GM18517 (cell line): ENCODE results near the gene FBXW10.
"Not testable (repeated sequence)": the region's sequence is repeated elsewhere in the genome, so short reads cannot be mapped to it uniquely, and the experiment has no call there.

Experiments
- ATAC-seq: cut with Tn5 transposase; IDR thresholded peaks from one replicate; pipeline ENCODE4 v1.9.1; 2021; ENCODE audit warnings: mild to moderate bottlenecking, moderate library complexity; ENCODE audit not compliant: unreplicated experiment

The FBXW10 gene, protein sequence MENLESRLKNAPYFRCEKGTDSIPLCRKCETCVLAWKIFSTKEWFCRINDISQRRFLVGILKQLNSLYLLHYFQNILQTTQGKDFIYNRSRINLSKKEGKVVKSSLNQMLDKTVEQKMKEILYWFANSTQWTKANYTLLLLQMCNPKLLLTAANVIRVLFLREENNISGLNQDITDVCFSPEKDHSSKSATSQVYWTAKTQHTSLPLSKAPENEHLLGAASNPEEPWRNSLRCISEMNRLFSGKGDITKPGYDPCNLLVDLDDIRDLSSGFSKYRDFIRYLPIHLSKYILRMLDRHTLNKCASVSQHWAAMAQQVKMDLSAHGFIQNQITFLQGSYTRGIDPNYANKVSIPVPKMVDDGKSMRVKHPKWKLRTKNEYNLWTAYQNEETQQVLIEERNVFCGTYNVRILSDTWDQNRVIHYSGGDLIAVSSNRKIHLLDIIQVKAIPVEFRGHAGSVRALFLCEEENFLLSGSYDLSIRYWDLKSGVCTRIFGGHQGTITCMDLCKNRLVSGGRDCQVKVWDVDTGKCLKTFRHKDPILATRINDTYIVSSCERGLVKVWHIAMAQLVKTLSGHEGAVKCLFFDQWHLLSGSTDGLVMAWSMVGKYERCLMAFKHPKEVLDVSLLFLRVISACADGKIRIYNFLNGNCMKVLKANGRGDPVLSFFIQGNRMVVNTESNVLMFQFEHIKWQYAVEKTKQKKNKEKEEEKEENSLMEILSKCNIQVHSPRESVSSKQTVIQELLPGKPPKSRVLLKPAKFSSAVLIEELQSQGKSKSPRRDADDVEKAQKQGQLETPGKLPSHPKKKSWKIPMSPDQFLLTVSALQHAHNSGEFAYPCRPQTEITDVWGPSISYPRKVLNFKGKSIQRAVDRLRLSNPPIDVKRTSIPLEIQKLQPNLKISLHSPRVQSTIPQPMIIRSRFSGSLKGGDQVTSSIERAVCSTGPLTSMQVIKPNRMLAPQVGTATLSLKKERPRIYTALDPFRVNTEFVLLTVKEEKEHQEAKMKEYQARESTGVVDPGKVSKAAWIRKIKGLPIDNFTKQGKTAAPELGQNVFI

DNA sequence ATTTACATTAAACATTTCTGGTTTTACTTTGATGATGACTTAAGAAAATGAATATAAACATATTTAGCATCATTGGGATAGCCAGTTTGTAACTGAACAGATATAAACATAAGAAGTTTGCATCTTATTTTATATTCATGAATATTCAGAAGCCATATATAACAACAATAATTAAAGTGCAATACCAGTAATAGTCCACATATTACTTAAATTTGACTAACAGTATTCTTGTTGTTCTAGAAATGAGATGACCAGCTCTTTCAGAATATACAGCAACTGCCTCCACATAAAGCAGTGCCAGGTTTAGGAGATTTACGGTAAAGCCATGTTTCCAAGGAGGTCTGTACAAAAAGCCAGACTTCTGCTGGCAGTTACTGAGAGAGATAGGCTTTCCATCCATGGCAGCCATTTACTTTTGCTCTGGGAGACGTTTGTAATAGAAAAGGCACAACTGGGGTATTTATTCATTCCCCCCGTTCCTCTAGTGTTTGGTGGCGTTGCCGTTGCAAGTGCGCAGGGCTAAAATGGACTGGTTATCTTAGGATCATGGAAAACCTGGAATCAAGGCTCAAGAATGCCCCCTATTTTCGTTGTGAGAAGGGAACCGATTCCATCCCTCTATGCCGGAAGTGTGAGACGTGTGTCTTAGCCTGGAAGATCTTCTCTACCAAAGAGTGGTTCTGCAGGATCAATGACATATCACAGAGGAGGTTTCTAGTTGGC, at the start of gene FBXW10:
Gene FBXW10 (plus strand): TSS at position 356 of the 723 bp plus-strand sequence. CDS start 191 bp downstream, at position 547.
- ATAC-seq = not testable (repeated sequence)

DNA sequence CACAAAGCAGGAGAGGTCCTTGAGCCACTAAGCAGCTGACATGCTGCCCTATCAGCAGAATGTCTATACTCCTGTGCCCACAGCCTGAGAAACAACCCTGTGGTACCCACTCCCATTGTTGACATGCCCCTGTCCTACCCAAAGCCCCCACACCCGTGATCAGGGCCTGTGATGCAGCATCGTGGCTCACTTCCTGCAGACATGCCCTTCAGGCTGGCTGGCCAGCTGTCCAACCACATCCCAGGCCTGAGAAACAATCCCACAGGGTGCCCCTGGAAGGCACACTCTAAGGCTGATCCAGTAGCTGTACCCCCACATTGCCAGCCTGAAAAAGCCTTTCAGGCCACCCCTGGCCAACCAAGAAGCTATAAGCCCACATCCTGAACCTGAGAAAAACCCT, 48.7 kb upstream of the FBXW10 start:
- ATAC-seq = not testable (repeated sequence)

DNA sequence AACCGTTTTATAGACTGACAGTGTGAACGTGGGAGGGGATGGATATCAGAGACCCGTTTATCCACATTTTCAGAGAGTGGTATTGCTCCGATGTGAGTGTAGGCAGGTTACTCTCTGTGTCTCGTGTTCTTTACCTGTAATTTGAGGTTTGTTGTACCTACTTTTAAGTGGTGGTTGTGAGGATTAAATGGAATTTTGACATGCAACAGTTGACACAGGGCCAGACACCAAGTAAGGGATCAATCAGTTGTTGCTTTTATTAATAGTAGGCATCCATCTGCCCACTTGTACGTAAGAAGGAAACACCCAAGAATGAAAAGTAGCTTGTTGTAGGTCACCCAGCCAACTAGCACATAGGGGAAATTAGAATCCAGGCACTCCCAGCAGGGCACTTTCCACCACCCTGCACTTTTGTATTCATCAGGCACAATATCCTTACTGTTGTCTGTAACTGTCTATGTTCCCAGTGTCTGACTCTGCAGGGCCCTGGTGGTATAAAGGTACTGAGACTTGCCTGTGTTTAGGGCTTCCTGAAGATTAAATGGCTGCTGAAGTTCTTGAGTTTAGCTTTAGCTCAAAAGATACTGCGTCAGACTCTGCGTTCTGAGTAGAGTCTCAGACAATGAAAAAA, 45.3 kb upstream of the FBXW10 start:
- not testable (repeated sequence) for ATAC-seq

DNA sequence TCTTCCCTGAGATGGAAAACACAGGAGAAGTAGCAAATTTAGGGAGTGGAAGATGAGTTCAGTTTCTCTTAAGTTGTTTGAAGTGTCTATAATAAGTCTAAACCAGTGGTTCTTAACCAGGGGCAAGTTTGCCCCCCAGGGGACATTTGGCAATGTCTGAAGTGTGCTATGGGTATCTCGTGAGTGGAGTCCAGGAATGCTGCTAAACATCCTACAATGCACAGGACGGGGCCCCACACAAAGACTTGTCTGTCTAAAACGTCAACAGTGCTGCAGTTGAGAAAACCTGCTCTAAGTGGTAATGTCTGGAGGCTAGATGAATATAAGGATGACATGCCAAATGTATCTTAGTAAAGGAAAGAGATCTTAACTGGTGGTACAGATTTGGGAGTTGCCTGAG, 37.9 kb upstream of the FBXW10 start:
- not testable (repeated sequence) for ATAC-seq

DNA sequence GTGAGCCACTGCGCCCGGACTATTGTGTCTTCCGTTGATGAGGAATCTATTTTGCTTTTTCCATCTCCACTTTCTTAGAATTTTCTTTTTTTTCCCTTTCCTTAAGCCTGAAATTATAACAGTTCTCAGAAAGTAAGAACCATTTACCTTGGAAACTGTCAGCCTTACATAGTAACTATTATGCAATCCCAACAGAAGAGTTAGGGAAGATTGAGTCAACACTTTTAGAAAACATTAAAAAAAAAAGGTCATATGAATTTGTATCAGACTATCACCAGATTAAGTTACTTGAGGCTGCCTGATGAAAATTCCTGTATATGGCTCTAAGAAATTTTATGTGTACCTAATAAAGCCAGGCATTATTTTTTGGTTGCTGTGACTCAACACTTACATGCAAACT, 35.6 kb upstream of the FBXW10 start:
- ATAC-seq = not testable (repeated sequence)

DNA sequence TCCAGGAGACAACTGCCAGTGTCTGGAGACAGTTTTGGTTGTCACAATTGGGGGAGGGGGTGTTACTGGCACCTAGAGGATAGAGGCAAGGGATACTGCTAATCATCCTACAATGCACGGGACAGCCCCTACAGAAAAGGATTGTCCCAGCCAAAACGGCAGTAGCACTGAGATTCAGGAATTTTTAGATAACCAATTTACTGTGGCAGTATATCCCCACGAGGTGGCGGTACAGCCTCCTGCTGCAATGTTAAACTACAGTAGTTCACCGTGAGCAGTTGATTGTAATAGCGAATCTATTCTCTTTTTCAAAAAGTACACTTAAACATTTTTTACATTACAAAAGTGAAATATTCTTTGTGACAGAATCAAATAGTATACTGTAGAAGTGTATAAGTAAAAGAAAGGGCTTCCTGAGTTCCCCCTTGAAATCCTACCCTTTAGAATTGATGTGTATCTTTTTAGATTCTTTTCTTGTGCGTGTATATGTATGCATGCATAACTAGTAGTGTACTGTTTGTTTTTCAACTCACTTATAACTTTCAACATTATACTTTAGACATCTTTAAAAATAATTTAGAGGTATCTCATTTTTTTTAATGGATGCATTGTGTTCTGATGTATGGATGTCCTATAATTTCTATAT, 31.4 kb upstream of the FBXW10 start:
- not testable (repeated sequence) for ATAC-seq

DNA sequence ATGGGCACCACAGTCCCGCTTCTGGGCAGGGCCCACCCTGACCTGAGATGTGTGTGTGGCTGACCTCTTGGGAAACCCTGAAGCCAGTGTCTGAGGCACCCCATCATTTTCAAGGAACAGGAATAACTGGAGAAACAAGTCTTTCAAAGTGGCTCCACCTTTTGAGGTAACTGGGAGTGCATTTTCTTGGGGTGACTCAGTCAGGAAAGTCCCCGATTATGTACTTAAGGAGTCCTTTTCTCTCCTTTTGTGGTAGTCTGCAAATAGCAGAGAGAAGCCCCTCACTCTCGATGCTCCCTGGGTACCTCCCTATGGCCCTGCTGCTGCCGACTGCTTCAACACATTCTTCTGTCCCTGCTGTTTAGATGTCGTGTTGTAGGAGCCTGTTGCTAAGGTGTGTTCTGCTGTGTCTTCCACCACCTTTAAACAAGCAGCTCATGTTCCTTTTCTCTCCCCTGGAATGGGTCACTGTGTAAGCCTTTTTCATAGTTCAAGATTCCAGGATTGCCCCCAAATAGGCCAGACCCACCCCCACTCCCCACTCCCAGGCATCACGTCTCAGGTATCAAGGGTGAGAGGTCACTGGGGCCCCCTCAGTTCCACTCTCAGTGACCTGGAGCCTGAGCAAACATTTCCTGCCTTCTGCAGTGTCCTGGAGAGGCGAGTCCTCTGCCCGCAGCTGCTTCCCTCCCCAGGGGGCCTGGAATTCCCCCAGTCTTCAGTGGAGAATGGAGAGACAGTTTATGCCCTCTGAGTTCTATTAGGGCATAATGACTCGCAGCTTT, 25.0 kb upstream of the FBXW10 start:
- not testable (repeated sequence) for ATAC-seq

DNA sequence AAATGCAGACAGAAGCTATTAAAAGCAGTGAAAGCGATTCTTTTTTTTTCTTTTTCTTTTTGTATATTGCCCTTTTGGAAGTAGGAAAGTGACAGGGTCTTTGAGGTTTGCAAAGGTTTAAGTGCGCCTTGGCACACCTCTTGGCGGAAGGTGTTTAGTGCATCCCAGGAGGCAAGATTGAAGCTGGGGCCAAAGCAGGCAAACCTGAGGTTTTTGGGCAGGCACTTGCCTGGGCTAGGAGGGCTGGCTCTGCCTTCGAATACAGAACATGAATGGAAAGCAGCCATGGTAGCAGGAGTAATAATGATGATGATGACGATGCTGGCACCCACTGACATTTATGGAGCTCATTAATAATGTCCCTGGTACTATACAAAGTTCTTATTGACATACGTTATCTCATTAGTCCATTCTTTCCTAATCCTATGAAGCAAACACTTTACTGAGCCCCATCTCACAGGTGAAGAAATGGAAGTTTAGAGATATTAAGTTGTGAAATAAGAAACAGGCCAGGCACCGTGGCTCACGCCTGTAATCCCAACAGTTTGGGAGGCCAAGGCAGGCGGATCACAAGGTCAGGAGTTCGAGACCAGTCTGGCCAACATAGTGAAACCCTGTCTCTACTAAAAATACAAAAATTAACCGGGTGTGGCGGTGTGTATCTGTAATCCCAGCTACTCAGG, 24.3 kb upstream of the FBXW10 start:
- not testable (repeated sequence) for ATAC-seq

DNA sequence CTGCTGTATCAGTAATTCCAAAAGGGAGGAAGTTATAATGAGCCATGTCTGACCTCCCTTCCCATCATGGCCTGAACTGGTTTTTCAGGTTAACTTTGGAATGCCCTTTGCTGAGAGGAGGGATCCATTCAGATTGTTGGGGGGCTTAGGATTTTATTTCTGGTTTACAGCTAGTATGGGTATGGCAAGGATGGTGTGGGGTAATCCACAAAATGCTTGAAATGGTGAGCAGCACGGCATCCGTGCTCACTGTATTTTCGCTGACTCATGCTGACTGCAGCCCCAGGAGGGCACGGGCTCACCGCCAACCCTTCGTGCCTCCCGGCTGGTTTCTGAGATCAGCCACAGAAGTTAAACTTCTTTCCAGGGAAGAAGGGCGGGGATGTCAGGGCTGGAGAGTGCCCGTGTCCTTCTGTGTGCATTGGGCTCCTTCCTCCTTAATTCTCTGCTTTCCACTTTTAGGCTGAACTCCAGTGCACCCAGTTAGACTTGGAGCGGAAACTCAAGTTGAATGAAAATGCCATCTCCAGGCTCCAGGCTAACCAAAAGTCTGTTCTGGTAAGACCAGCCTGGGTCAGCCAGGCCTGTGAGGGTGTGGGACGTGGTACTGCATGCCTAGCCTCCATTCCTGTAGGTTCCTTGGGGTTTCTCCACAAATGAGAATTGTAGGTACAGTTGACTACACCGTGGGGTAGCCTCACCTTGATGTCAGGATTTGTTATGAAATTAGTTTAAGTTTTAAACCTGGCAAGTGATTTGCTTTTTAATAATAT, 21.9 kb upstream of the FBXW10 start:
- not testable (repeated sequence) for ATAC-seq

DNA sequence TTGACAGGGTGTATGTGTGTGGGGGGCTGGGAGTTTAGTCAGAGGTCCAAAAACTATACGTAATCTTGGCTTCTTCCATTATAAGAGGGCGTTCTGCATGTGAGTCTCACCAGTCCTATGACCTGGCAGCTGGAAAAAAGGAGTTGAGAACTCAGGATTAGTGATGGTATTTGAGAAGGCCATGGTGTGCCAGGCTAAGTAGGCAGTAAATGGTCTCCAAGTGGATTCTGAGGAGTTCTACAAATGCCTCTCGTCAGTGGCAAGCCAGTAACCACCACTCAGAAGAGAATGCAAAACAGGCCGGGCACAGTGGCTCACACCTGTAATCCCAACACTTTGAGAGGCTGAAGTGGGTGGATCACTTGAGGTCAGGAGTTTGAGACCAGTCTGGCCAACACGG, 21.2 kb upstream of the FBXW10 start:
- ATAC-seq = not testable (repeated sequence)

DNA sequence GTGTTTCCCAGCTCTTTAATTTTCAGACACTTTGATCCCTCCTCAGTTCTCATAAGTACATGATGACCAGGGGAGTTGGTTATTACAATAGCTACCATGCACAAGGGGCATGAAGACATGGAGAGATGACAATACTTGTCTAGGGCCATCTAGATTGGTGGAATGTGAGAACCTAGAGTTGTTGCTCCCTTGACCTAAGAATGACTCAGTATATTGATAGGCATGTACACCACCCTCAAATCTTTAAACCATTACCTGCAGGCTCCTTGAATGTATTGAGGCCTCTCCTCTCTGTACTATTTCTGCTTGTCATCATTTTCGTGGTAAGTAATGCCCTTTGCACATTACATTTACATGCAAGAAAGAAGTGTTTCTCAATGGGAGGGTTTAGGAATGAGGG, 20.3 kb upstream of the FBXW10 start:
- not testable (repeated sequence) for ATAC-seq

DNA sequence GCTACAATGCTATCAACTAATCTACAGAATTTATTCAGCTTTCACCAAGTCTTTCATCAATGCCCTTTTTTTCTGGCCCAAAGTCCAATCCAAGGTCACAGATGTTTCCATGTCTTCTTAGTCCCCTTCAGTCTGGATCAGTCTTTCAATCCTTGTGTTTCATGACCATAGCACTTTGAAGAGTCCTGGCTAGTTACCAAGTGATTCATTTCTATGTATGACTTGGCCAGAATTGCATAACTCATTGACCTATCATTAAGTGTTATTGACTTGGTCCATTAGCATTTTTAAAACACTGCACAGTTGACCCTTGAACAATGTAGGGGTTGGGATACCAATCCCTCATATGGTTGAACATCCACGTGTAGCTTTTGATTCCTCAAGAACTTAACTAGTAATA, 11.4 kb upstream of the FBXW10 start:
- not testable (repeated sequence) for ATAC-seq

DNA sequence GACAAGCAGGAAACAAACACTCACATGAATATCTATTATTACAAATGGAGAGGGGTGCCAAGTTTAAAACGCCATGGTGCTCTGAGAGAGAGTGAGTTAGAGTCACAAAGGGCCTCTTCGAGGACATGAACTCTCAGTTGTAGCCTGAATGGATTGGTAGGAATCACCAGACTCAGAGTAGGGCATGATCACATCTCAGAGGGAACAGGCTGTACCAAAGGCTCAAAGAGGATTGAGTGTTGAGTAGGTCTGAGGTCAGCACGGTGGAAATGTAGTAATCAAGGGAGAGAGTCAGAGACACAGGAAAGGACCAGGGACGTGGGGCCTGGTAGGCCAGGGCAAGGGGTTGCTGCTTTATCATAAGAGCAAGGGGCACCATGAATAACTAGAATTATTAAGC, 10.5 kb upstream of the FBXW10 start:
- not testable (repeated sequence) for ATAC-seq

DNA sequence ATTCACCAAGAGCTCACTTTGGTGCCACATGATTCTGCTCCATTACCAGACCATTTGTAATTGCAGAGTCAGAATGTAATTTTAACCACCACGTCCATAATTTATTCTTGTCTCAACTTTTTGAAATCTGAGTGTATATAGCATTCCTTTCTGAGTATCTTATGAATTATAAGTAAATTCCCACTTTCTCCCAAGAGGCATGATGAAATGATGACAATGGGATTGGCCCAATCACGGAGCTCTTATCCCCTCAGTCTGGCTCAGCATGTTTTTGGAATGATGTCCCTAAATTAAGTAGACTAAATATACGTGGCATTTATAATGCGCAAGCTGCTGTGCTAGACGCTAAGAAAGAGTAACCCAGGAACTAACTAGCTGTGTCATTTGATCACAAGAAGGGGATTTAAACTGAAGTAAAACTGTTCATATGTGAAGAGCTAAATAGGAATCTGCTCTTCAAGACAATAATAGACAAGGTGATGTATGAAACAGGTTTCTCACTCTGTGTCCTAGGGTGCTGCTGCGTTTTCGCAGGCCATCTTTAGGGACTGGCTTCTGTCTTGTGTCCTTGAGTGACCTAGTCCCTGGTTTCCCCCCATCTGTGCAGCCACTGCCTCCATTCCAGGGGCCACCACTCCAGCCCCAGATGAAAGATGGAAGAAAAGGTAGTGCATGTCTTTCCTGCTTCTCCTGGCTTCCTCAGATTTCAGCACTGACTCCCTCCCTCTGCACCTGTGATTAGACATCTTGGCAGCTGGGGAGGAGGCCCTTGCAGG, 4.0 kb upstream of the FBXW10 start:
- not testable (repeated sequence) for ATAC-seq

DNA sequence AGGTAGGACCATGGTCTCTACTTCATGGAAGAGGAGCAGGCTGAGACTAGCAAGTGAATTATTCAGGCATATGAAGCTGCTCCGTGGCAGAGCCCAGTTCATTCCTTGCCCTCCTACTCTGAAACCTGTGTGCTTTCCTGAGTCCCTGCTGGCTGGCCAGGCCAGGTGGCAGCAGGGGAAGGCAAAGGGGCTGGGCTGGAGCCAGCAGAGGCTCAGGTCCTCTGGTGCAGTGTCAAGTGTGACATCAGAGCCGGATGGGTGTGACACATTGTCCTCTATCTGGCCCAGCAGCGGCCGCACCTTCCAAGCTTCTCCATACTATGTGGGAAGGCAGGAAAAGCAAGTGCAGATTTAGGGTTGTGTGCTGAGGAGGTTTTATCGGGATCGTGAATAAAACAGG, 2.6 kb upstream of the FBXW10 start:
- not testable (repeated sequence) for ATAC-seq

DNA sequence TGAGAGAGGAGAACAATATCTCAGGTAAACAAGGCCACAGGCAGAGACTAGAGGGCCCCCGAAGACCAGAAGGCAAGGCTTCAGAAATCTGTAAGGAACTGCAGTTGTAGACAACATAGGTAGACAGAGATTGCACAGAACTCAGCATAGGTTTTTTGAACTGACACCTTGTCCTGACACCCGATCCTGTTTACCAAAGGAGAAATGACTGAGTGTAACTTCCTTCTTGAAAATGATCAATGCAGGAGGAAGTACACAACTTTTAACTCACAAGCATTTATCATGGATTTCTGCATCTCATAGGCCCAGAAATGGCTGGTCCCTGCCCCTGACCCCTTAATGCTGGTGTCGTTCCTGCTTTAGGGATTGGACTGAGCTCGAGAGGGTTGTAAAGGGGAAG, 872 bp downstream of the FBXW10 start:
- not testable (repeated sequence) for ATAC-seq

DNA sequence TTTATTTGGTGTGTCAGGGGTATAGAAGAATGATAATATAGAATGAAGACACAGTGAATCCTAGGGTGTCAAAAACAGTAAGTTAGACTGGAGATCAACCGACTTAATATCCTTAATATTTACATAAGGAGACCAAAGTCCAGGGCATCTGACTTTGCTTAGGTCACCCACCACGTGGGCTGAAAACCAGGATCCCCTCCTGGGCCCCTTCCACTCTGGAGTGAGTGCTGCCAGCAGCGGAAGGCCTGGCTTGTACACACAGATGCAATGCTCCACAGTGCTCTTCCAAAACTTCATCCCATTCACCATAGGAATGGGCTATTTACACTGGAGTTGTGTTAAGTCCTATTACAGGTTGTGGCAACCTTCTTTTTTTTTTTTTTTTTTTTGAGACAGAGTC, 2.7 kb downstream of the FBXW10 start:
- not testable (repeated sequence) for ATAC-seq
